D721Med (cell line): ENCODE results near the gene KMT5C.

Experiments used
- DNase-seq: peaks from one replicate; pipeline ENCODE4 v3.0.0; 2011; ENCODE audit warnings: low spot score; ENCODE audit not compliant: insufficient read length
- FAIRE-seq: peaks from 2 replicates; lab custom pipeline; 2011; peaks lifted over from hg19 to GRCh38; lab: Jason Lieb, UNC
- TF ChIP-seq, protein P1 (sequence below): IDR thresholded peaks from 2 replicates; pipeline ENCODE4 v1.5.1; 2012; ENCODE audit warnings: mild to moderate bottlenecking, control low read depth; ENCODE audit not compliant: insufficient read depth; ENCODE audit errors: missing control alignments

The KMT5C gene

DNA sequence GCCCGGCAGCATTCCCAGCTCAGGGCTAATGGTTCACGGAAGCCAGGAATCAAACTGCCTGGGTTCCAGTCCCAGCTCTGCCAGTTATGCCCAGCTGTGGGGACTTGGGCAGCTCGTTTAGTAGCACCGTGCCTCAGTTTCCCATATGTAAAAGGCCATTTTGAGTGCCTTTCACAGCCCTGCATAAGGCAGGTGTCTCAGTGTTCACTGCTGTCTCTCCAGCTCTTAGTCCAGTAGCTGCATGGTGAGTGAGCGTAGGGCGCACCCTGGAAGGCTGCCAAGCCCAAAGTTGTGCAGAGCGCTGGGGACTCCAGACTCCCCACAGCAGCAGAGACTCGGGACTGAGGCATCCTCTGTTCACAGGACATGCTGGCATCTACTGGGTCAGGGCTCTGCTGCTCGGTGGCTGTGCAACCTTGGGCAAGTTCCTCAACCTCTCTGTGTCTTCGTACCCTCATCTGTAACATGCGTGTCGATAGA lies 51.6 kb downstream of the KMT5C start:
- TF ChIP-seq, protein P1, sequence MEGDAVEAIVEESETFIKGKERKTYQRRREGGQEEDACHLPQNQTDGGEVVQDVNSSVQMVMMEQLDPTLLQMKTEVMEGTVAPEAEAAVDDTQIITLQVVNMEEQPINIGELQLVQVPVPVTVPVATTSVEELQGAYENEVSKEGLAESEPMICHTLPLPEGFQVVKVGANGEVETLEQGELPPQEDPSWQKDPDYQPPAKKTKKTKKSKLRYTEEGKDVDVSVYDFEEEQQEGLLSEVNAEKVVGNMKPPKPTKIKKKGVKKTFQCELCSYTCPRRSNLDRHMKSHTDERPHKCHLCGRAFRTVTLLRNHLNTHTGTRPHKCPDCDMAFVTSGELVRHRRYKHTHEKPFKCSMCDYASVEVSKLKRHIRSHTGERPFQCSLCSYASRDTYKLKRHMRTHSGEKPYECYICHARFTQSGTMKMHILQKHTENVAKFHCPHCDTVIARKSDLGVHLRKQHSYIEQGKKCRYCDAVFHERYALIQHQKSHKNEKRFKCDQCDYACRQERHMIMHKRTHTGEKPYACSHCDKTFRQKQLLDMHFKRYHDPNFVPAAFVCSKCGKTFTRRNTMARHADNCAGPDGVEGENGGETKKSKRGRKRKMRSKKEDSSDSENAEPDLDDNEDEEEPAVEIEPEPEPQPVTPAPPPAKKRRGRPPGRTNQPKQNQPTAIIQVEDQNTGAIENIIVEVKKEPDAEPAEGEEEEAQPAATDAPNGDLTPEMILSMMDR: no peak
- no peak for DNase-seq
- no peak for FAIRE-seq

DNA sequence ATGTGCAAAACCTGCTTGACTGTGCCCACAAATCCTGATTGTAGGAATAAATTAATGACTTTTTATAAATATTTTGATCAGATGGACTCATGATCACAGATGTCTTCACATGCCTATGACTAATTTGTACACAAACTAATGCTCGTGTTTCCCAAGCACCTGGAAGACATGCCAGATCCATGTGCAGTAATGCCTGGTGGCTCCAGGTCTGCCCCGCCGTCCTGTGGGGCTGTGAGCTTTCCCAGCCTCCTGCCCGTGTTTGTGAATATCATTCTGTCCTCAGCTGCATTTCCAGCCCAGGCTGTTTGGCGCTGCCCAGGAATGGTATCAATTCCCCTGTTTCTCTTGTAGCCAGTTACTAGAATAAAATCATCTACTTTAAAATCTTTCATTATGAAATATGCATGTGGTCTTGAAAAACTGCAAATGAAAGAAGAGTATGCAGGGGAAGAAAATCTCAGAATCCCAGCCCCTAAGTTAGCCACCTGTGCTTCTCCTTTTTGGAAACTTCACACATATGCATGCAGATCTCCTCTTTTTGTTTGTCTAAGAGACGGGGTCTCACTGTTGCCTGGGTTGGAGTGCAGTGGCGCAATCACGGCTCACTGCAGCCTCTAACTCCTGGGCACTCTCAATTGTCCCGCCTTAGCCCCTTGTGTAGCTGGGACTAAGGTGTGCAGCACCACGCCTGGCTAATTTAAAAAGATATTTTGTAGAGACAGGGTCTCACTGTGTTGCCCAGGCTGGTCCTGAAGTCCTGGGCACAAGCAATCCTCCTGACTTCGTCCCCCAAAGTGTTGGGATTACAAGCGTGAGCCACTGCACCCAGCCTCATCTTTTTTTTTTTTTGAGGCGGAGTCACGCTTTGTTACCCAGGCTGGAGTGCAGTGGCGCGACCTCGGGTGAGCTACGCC lies 52.3 kb downstream of the KMT5C start:
- TF ChIP-seq, protein P1: no peak
- DNase-seq: no peak
- no peak for FAIRE-seq

DNA sequence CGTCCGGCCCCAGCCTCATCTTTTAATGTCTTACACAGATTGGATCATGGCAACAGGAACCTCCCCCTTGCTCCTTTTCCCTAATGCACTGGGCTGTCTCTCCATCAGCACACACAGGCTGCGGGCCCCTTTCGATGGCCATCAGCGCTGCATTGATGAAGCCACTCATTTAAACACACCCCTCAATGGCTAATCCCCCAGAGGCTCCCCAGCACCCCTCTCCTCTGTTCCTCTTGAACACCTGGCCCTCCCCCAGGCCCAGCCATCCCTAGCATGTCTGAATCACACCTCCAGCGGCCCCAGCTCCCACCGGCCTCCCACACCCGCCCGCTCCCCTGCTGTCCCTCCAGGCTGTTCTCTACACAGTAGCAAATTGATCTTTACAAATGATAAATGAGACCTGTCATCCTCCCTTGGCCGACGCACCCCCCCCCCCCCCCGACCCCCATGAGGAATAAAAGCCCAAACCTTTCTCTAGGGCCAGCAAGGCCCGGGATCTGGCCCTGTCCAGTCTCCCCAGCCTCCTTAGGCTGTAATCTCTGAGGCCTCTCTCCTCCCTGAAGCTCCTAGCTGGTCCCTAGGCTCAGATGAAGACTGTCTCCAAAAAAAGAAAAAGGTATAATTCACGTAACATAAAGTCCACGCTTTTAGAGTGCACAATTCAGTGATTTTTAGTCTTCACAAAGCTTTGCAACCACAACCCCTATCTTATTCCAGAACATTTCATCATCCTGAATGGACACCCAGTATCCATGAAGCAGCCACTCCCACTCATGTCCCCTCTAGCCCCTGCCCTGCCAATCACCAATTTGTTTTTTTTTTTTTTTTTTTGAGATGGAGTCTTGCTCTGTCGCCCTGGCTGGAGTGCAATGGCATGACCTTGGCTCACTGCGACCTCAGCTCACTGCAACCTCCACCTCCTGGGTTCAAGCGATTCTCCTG lies 53.4 kb downstream of the KMT5C start:
- TF ChIP-seq, protein P1: no peak

More for the DNA sequence above, 53.4 kb downstream of the KMT5C start:
- no peak for FAIRE-seq
- no peak for DNase-seq
